A549 (cell line): ENCODE results near the gene TXLNG. TPM values are rescaled to one million over a fixed set of nuclear protein-coding genes. Genes with fewer than 3 reads are reported as not detected.

Experiments used
- ATAC-seq, 2 experiments: fragments of 200-7000 bp in 1 of 2; fragments of >200 bp in 1 of 2; cut with Nextera tagmentation in 1 of 2; cut with Tn5 transposase in 1 of 2; 3 replicates each; pipeline versions ENCODE4 v1.8.0 to v1.9.1; 2018 to 2020; ENCODE audit warnings: mild to moderate bottlenecking in 1 of 2, moderate library complexity in 1 of 2
- CTCF ChIA-PET: fragments of 300-600 bp; sonication (Branson Sonifier 250); formaldehyde crosslinking; extraction: SDS; loops from one replicate; lab custom pipeline; 2021; ENCODE audit warnings: antibody characterized with exemption, inconsistent platforms; lab: Yijun Ruan, JAX
- POLR2A ChIA-PET: fragments of 350-600 bp; formaldehyde crosslinking; extraction: SDS; loops from one replicate; lab custom pipeline; 2021; ENCODE audit warnings: antibody characterized with exemption, inconsistent platforms; lab: Yijun Ruan, JAX
- DNase-seq, 2 experiments: peaks; one replicate each; pipeline versions ENCODE4 v3.0.0 to v3.0.0-alpha.2; 2011 to 2016; ENCODE audit warnings: low read depth in 1 of 2, low spot score in 1 of 2
- FAIRE-seq: peaks from 2 replicates; lab custom pipeline; 2011; peaks lifted over from hg19 to GRCh38; lab: Jason Lieb, UNC
- H3K27ac ChIP-seq, 2 experiments: fragments of >200 bp; sonication (Bioruptor Twin); formaldehyde crosslinking; 3 replicates each; pipeline ENCODE4 v1.5.1; 2016 to 2017
- H3K4me1 ChIP-seq: fragments of >200 bp; sonication (Bioruptor Twin); formaldehyde crosslinking; 3 replicates; pipeline ENCODE4 v1.6.1; 2016
- H3K4me2 ChIP-seq: fragments of >200 bp; sonication (Bioruptor Twin); formaldehyde crosslinking; 3 replicates; pipeline ENCODE4 v1.6.1; 2016
- H3K4me3 ChIP-seq: fragments of >200 bp; sonication (Bioruptor Twin); formaldehyde crosslinking; 3 replicates; pipeline ENCODE4 v1.5.1; 2016
- H3K9me3 ChIP-seq: fragments of >200 bp; sonication (Bioruptor Twin); formaldehyde crosslinking; 3 replicates; pipeline ENCODE4 v1.6.1; 2016
- CBX8 ChIP-seq: fragments of 200-600 bp; sonication (generic); IDR thresholded peaks from 2 replicates; pipeline ENCODE4 v1.6.1; 2016
- CHD4 ChIP-seq: fragments of 200-600 bp; sonication (generic); IDR thresholded peaks from 2 replicates; pipeline ENCODE4 v1.6.1; 2016; ENCODE audit warnings: antibody characterized with exemption, mild to moderate bottlenecking, borderline replicate concordance
- FOSB ChIP-seq: fragments of 250-450 bp; sonication (Bioruptor Pico); IDR thresholded peaks from 2 replicates; pipeline ENCODE4 v1.5.0; 2020; ENCODE audit warnings: mild to moderate bottlenecking, moderate library complexity
- FOSL2 ChIP-seq, 2 experiments: fragments of 450-650 bp in 1 of 2; fragments of >200 bp in 1 of 2; sonication (Bioruptor Twin) in 1 of 2; formaldehyde crosslinking; IDR thresholded peaks; 2 replicates each; pipeline versions ENCODE4 v1.5.0 to v1.6.1; 2016 to 2020; ENCODE audit warnings: mild to moderate bottlenecking in 1 of 2, moderate library complexity in 1 of 2
- HOXB13 ChIP-seq: fragments of 250-450 bp; sonication (Bioruptor Pico); IDR thresholded peaks from 2 replicates; pipeline ENCODE4 v1.5.0; 2020; ENCODE audit warnings: low read depth, mild to moderate bottlenecking, moderate library complexity
- JUN ChIP-seq, 2 experiments: fragments of >200 bp; sonication (Bioruptor Twin); formaldehyde crosslinking; IDR thresholded peaks; 2 replicates in 1 of 2; 3 replicates in 1 of 2; pipeline ENCODE4 v1.6.1; 2016 to 2017
- KDM1A ChIP-seq: fragments of 200-600 bp; sonication (generic); IDR thresholded peaks from 2 replicates; pipeline ENCODE4 v1.6.1; 2016; ENCODE audit warnings: low read depth, mild to moderate bottlenecking
- MAZ ChIP-seq: fragments of 150-350 bp; IDR thresholded peaks from 2 replicates; pipeline ENCODE4 v1.6.1; 2014; ENCODE audit warnings: antibody characterized with exemption, low read depth, low read length, borderline replicate concordance
- NFE2L2 ChIP-seq: fragments of 150-350 bp; conservative IDR thresholded peaks from 2 replicates; pipeline ENCODE4 v1.6.1; 2014; ENCODE audit warnings: low read length
- POLR2AphosphoS2 ChIP-seq: conservative IDR thresholded peaks from 2 replicates; pipeline ENCODE4 v1.6.1; 2012; ENCODE audit warnings: low read length, improper control_type of control experiment, inconsistent platforms
- RAD21 ChIP-seq, 2 experiments: fragments of >200 bp in 1 of 2; sonication (Bioruptor Twin) in 1 of 2; formaldehyde crosslinking in 1 of 2; IDR thresholded peaks in 1 of 2; conservative IDR thresholded peaks in 1 of 2; 2 replicates in 1 of 2; 3 replicates in 1 of 2; pipeline ENCODE4 v1.6.1; 2012 to 2018; ENCODE audit warnings: inconsistent platforms in 1 of 2
- ZC3H11A ChIP-seq: fragments of 450-650 bp; IDR thresholded peaks from 2 replicates; pipeline ENCODE4 v1.6.1; 2014; ENCODE audit warnings: antibody characterized with exemption, mild to moderate bottlenecking
- WGBS: methylation state at CpG from one replicate; pipeline ENCODE4 v1.1.6; 2017; ENCODE audit errors: missing lambda C conversion rate; 5-methylcytosine and 5-hydroxymethylcytosine counted together
- polyA plus RNA-seq, 4 experiments: library from polyadenylated mRNA; depleted of rRNA in 3 of 4; stranded (reverse); fragments of >200 nt; fragmentation: RNase III in 1 of 4; extraction: RNeasy Plus Mini Kit Qiagen cat#74134 plus additional on column Dnase treatment in 1 of 4; gene quantifications; 2 replicates in 3 of 4; 3 replicates in 1 of 4; pipeline ENCODE4 v1.2.3, GENCODE V29; 2011 to 2017
- TF ChIP-seq, protein P1 (sequence below): fragments of 450-650 bp; IDR thresholded peaks from 2 replicates; pipeline ENCODE4 v1.6.1; 2014; ENCODE audit warnings: antibody characterized with exemption
- TF ChIP-seq, protein P2 (sequence below): fragments of >200 bp; sonication (Bioruptor Twin); formaldehyde crosslinking; IDR thresholded peaks from 3 replicates; pipeline ENCODE4 v1.5.1; 2016

The TXLNG gene
- polyA plus RNA-seq, 2 of the 4 experiments (the other 2 are of a cell fraction), result 16.0 to 36.8 TPM

GRCh38 chrX:16834806-16835205, 48.5 kb downstream of the TXLNG start (continued):
- TF ChIP-seq, protein P1, sequence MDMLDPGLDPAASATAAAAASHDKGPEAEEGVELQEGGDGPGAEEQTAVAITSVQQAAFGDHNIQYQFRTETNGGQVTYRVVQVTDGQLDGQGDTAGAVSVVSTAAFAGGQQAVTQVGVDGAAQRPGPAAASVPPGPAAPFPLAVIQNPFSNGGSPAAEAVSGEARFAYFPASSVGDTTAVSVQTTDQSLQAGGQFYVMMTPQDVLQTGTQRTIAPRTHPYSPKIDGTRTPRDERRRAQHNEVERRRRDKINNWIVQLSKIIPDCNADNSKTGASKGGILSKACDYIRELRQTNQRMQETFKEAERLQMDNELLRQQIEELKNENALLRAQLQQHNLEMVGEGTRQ, result no peak

DNA sequence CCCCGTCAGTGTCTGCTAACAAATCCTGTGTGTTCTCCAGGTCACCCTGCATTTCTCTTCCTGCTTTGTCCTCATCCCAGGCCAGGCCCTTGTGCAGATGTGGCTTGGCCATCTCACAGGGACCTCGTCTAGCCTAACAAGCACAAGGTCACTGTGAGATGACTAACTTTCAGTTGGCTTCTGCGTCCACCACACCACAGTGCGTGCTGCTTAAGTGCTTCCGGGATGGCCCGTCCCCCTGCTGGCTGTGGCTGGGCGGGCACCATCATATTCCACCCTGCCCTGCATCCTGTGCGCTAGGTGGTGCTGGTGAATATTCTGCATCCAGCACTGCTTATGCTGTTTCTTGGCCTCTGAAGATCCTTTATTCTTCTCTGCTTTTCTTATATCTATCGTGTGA, 50.1 kb downstream of the TXLNG start:
- Histone ChIP-seq H3K4me1 (peaks cover 30% of the 10 kb centered on the region), H3K27ac (peak overlapping the region in 1 of 2 experiments; percentile 46; a peak in 1 of 6 replicates), H3K9me3 (no peaks in the 10 kb centered on the region), H3K4me2 (no peak overlapping the region), H3K4me3 (no peak overlapping the region)
- WGBS, result 61% methylated on average over 9 of the region's 9 CpGs
- ATAC-seq (peak; percentile 94 to 95), FAIRE-seq (peak; percentile 32), DNase-seq (peak; percentile 57 to 62)
- CTCF ChIA-PET, result interaction anchor here (1.4 to 3.3 kb wide), 4 partner anchors 10 to 210 kb away, joined by 3 to 11 read pairs (median 8); no protein-coding TSS in a partner anchor
- POLR2A ChIA-PET, result no interaction called here
- TF ChIP-seq MAZ (no peak), RAD21 (conservative IDR thresholded peaks at IDR 0.05 in 1 of 2, IDR thresholded peaks at IDR 0.05 in 1 of 2) (peak in 1 of 2 experiments; percentile 22; a peak in 1 of 5 replicates)
- TF ChIP-seq, protein P2, sequence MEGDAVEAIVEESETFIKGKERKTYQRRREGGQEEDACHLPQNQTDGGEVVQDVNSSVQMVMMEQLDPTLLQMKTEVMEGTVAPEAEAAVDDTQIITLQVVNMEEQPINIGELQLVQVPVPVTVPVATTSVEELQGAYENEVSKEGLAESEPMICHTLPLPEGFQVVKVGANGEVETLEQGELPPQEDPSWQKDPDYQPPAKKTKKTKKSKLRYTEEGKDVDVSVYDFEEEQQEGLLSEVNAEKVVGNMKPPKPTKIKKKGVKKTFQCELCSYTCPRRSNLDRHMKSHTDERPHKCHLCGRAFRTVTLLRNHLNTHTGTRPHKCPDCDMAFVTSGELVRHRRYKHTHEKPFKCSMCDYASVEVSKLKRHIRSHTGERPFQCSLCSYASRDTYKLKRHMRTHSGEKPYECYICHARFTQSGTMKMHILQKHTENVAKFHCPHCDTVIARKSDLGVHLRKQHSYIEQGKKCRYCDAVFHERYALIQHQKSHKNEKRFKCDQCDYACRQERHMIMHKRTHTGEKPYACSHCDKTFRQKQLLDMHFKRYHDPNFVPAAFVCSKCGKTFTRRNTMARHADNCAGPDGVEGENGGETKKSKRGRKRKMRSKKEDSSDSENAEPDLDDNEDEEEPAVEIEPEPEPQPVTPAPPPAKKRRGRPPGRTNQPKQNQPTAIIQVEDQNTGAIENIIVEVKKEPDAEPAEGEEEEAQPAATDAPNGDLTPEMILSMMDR, result 0 out of 3 replicates have a peak, but pooled peaks have one; percentile 19

DNA sequence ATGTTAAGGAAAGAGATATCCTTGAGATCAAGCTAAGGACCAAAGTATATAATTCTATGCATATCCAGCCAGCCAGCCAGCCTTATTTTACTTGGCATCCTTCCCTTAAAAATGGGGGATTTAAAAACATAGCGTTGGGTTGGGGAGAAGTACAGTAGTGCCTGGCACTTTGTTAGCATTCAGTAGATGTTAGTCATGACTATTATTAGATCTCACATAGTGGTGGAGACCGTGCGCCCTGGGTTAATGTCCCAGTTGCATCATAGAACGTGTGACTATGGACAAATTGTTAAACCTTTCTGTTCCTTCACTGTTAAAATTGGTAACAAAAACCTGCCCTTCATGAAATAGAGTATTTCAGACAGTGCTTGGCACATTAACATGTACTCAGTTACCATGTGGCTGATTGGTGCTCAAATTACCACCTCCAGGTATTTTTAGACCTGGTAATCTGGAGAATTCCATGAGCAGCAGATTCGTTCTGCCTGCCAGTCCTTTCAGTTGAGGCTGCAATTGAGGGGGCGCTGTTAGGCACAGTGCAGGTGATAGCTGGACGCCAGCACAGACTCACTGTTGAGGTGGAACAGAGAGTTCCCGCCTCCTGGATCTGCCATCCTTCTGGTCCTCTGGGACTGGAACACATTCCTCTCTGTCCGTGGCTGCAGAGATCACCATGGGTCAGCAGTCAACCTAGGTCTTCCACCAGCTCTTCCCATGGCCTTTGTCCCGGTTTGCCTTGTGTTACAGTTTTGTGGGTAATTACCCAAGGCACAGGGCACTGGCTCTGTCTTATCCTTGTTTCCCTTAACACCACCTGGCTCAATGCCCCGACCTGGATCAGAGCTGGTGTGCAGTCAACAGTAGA, 52.2 kb downstream of the TXLNG start:
- peaks cover 30% of the 10 kb centered on the region for H3K4me1 ChIP-seq
- WGBS, result 71% methylated on average over 11 of the region's 11 CpGs
- ChIA-PET CTCF (interaction anchor here (0.6 to 3.3 kb wide), 6 partner anchors 12 to 208 kb away, joined by 3 to 11 read pairs (median 6); no protein-coding TSS in a partner anchor), POLR2A (no interaction called here)
- TF ChIP-seq NFE2L2, result no peak
- TF ChIP-seq FOSL2 (IDR thresholded peaks at IDR 0.05), result no peak
- peak; percentile 30; the same call in 1 of the 2 replicates for TF ChIP-seq FOSL2 (CRISPR knock-in tag; IDR thresholded peaks at IDR 0.05)
- peak overlapping the region; percentile 45 for H3K4me2 ChIP-seq
- H3K4me3 ChIP-seq, result no peak overlapping the region
- H3K9me3 ChIP-seq, result no peaks in the 10 kb centered on the region
- H3K27ac ChIP-seq, result peak overlapping the region; percentile 47 to 49; a peak in 5 of 6 replicates
- no peak for DNase-seq
- FAIRE-seq, result no peak
- peak; percentile 43 to 48; a peak in 3 of 6 replicates for ATAC-seq

GRCh38 chrX:16839219-16839851, 53.1 kb downstream of the TXLNG start:
- H3K9me3 ChIP-seq, result no peaks in the 10 kb centered on the region
- DNase-seq, result no peak
- TF ChIP-seq KDM1A (no peak), JUN (IDR thresholded peaks at IDR 0.05) (no peak), CHD4 (no peak), HOXB13 (CRISPR knock-in tag) (no peak), POLR2AphosphoS2 (no peak), ZC3H11A (no peak), FOSB (no peak), CBX8 (no peak)
- H3K4me2 ChIP-seq, result no peak overlapping the region; the same call in 2 of the 3 replicates
- H3K4me1 ChIP-seq, result peaks cover 30% of the 10 kb centered on the region
- ATAC-seq, result no peak
- CTCF ChIA-PET, result interaction anchor here (0.6 to 3.3 kb wide), 6 partner anchors 12 to 207 kb away, joined by 3 to 11 read pairs (median 4); no protein-coding TSS in a partner anchor
- POLR2A ChIA-PET, result no interaction called here
- WGBS, result 74% methylated on average over 5 of the region's 5 CpGs
- H3K27ac ChIP-seq, result peak overlapping the region; percentile 51 to 80; a peak in 4 of 6 replicates
- H3K4me3 ChIP-seq, result no peak overlapping the region
- no peak for FAIRE-seq
